Fibroblast of peridontal ligament (primary cell): ENCODE results near the gene ST8SIA2.

Experiments used
- DNase-seq: peaks from one replicate; pipeline ENCODE4 v3.0.0-alpha.2; 2010; ENCODE audit errors: extremely low read depth

ST8SIA2 gene

DNA sequence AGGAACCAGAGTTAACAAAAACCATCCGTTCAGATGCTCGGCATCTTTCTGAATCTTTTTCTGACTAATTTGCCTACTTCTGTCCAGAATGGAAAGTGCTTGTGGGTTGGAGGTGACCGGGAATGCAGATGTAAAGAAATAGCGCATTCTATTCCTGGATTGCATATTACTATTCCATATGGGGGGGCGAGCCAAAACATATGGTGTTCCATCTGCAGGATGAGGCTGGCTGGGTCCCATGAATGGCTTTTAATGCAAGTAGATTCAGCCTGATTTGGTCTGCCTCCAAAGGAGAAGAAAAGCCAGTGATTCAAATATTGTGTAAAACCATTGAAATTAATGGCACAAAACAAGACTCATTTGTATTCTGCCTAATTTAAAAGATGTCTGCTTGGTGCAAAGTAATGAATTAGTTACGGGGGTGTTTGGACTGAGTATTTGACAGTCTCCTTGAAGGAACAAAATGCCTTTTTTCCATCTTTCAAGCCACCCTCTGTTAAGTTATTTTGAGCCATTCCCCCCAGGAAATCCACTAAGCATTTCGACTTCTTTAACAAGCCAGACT, 99.0 kb downstream of the ST8SIA2 start:
- no peak for DNase-seq

DNA sequence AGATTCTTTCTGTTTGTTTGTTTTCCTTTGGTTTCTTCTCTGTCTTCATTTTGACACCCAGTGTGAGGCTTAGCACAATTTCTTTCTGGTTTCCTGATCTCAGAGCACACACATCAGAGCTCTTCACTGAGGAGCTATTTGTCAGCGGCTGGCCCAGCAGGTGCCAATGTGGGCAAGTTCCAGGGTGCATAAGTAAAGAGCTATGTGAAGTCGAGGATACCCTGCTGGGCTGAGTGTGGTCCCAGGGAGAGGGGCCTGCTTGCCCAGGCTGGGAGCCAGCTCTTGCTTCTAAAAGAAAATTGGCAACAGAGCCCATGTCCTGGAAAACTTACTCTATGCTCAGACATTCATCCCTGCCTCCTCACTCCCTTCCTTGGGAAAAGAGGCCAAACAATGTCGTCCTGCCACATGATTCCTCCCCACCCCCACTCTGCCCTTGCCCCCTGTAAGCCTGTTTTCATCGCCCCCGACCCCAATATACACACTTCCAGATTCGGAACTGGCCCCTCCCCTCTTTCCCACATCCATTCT, 101.2 kb downstream of the ST8SIA2 start:
- no peak for DNase-seq

DNA sequence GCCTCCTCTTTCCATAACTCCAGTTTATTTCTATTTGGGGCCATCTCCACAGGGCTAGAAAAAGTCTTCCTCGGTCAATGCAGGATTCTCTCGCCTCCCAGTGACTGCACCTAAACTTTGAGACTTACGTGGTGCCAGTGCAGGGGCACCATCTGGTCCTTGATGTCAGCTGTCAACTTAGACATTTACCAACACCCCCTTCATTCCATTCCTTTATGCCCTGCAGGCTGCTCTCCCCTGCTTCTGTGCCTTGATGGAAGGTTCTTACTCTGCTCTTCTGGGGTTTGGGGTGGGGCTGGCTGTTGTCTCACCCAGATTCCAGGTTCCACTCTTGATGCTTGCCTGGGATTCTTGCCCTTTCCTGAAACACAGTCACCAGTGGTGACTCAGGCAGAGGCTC, 101.8 kb downstream of the ST8SIA2 start:
- no peak for DNase-seq

DNA sequence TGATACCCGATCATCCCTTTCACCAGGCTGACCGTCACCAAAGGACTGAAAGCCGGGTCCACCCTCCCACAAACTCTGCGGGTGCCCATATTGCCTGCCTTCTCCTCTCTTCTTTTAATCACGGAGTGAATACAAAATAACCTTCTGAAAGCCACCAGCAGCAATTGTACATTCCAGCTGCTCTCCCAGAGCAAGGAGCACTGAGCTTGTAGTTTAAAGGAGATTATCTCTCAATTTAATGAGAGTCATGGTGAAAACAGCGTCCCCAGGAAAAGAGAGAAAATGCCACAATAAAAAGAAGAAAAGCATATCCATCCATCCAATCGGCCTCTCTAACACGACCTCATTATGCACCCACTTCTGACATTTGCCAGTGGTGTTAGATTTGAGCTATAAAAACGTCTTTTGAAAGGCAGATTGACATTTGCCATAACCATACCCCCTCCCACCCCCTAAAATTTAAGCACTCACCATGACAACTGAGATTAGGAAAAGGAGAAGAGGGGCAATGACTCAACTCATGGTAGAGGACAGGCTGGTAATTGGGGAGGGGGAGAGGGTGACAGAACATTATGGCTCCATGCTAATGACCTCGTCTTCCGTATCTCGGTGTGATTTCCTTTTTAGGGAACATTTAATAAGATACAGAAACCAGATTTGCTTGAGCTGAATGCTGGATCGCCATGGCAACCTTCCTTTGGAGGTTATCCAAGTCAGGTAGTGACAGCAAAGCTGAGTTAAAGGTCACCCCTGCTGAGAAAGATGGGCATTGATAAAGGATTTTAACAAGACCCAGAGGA, 106.2 kb downstream of the ST8SIA2 start:
- no peak for DNase-seq

DNA sequence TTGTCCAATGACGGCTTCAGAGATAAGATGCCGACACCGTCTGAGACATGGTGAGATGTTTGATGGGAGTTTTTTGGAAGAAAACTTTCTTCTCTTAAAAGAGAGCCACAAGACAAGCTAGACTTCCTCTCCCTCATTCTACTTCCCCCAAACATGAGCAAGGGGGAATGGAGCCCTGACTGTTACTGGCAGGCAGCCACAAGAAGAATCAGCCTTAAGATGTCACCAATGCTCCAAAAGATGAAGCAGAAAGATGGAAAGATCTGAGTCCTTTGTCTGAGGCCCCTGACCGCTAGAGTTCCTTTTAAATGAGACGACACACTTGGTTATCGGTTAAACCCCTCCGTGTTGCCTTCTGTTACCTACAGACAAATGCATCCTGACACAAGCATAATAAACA, 108.7 kb downstream of the ST8SIA2 start:
- no peak for DNase-seq

DNA sequence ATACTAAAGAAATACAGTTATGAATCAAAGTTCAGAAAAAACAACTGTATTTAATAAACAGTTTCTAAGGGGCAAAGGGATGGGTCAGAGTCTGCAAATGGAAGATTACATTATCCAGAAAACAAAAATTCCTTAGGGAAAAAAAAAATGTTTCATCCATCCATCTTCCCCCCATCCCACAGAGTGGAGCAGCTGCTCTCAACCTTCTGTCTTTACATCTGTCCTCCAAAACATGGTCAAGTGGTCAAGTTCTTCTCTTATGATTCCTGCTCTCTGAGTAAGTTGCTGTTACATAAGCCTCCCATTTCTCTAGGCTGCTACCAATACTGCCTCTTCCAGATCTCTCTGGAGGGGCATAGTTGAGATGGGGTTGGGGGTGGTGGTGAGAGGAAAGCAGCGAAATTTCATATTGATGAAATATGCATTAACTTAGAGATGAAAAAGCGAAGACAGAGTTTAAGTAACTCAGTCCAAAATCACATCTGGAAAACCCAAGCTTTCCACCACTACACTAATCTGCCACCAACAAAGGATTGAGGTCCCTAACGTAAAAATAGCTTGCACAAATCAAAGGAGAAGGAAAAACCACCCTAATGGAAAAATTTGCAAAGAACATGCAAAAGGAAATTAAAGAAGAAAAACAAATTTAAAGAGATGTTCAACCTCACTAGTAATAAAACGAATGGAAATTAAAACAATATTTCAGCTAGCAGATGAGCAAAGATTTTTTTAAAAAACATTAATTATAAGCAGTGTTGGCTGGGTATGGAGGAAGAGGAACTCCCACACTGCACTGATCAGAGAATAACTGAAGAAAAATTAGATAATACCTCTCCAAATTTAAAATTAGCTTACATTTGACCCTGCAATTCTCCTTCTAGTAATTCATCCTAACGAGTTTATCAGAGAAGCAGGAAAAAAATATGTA, 109.5 kb downstream of the ST8SIA2 start:
- DNase-seq, result no peak

DNA sequence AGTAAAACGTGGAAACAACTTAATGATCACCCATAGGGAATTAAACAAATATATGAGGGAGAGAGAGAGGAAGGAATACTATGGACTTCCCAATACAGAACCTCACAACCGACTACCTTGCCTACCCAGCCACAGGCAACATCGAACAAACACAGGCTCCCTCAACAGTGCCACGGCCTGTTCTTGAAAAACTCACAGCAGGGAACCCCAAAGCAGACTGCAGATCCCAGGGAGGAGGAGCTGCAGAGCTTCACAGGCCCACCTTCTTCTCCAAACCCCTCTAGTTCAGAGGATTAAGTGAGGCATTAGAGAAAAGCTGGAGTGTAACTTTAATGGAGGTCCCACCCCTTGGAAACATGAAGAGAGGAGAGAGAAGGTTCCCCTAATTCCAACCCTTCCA, 110.2 kb downstream of the ST8SIA2 start:
- DNase-seq, result no peak

DNA sequence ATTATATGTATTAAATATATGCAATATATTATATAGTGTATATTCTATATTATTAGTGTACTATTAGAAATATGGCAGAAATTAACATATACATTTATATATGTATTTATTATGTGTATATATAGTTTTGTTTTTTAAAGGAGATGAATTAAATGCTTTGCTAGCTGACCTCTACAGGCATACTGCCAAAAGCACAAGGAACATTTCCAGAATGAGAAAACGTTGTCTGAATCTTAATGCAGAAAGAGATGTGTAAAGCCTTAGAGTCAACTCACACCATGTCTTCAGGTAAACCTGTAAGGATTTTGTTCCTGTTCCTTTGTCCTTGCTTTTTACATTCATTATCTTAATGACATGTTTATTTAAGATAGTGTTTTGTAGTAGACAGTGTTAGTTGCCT, 111.9 kb downstream of the ST8SIA2 start:
- no peak for DNase-seq

DNA sequence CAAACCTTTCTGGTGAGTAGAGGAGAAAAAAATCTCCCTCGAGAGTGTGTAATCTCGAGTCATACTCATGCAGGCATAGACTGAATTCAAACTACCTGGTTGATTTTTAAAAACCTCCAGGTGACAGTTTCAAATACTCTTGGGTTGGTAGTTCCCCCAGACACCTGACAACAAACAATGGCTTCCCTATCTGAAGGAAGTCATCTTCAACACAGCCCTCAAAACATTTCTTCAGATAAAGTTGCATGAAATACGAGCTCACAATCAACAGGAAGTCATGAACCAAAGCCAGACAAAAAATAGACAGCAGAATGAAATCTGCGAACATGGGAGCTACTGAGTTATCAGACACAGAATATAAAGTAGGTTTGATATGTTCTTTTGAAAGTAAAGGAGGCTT, 112.8 kb downstream of the ST8SIA2 start:
- DNase-seq, result no peak

DNA sequence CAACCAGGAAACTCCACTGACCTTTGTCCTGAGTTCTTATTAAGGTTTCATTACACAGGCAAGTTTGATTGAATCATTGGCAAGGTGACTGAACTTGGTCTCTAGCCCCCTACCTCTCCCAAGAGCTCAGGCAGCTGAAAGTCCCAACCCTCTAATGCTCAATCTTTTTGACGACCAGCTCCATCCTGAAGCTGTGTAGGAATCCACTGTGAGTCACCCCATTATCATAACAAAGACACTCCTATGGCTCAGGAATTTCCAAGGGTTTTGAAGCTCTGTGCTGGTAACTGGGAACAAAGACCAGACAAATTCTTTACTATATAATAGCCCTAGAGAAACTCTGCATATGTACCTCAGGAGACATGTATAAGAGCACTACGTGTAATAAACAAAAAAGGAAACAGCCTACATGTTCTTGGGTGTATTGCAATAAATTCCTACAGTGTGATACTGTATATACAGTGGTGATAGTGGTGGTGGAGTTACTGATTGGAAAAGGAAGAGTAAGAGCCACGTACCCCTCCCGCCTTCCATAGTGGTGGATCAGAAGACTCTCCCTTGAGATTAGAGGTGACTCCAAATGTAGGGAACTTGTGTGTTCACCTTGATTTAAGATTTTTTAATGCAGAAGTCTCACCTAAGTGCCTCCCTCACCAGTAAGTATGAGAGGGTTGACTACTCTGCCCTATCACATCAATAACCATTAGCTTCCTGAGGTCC, 116.6 kb downstream of the ST8SIA2 start:
- DNase-seq, result no peak
